AG09309 (cell line): Measurements from ENCODE around the gene WRAP73.

Experiments used
- DNase-seq: peaks from one replicate; pipeline ENCODE4 v3.0.0-alpha.2; 2010; ENCODE audit warnings: low read depth
- H3K4me3 ChIP-seq: 2 replicates; pipeline ENCODE4 v1.5.1; 2011; ENCODE audit warnings: mild to moderate bottlenecking, low read depth, low read length, moderate library complexity; ENCODE audit not compliant: control insufficient read depth
- TF ChIP-seq, protein P1 (sequence below): IDR thresholded peaks from 2 replicates; pipeline ENCODE4 v1.5.1; 2011; ENCODE audit warnings: mild to moderate bottlenecking, low read depth, low read length, inconsistent platforms; ENCODE audit not compliant: insufficient read depth, control insufficient read depth; ENCODE audit errors: missing control alignments

Gene WRAP73

DNA sequence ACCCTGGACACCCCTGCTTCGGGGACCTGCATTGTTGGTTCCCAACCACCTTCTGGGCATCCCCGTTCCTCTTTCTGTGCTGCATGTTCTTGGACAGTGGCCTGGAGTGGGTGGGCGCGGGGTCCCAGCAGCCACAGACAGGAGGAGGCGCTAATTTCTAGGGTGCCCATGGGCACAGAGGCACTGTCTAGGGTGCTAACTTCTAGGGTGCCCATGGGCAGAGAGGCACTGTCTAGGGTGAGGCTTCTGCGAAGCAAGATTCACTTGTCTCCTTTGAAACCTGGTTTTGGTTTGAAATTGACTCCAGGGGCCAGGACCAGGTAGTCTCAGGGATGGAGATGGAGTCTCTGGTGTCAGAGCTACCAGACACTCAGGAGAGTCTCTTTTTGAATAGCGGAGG is 37.8 kb downstream of the WRAP73 start:
- H3K4me3 ChIP-seq, result no peak overlapping the region
- DNase-seq, result no peak
- TF ChIP-seq, protein P1, sequence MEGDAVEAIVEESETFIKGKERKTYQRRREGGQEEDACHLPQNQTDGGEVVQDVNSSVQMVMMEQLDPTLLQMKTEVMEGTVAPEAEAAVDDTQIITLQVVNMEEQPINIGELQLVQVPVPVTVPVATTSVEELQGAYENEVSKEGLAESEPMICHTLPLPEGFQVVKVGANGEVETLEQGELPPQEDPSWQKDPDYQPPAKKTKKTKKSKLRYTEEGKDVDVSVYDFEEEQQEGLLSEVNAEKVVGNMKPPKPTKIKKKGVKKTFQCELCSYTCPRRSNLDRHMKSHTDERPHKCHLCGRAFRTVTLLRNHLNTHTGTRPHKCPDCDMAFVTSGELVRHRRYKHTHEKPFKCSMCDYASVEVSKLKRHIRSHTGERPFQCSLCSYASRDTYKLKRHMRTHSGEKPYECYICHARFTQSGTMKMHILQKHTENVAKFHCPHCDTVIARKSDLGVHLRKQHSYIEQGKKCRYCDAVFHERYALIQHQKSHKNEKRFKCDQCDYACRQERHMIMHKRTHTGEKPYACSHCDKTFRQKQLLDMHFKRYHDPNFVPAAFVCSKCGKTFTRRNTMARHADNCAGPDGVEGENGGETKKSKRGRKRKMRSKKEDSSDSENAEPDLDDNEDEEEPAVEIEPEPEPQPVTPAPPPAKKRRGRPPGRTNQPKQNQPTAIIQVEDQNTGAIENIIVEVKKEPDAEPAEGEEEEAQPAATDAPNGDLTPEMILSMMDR, result no peak

DNA sequence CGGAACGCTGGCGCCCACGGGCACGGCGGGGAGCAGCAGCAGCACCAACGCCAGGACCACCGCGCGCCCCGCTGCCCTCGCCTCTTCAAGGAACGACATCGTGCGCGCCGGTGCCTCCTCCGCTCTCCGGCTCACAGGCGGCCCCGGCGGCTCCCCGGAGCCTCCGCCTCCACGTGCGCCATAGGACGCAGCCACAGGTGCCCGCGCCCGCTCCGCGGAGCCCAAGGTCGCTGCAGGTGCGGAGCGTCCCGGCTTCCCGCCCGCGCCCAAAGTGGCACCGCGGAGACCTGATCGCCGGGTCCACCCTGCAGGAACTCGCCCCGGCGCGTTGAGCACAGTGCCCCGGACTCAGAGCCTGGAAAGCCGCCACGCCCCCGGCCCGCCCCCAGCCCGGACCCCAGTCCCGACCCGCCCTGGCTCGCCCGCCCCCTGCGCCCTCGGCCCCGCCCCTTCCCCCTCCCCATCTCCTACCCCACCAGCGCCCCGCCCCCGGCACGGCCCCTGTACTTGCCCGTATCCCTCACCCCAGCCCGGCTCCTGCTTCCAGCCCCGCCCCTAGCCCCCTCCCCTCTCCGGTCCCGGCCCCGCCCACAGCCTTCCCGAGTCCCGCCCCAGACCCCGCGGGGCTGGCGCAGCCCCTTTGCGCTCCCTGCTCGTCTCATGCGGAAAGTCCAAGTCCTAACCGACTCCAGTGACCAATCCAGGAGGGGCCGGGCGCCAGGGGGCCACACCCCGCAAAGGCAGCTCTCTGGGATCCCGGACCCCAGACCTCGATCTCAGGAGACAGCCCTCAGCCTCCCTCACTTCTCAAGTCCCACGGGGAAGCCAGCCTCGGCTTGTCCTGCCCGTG is 38.5 kb downstream of the WRAP73 start, which contains the start of gene MEGF6:
MEGF6 (minus strand) TSS at position 339 of the 850 bp plus-strand sequence; CDS start at position 99, 240 bp downstream.
- TF ChIP-seq, protein P1, result no peak
- no peak for DNase-seq
- no peak within 1 kb of the TSS for H3K4me3 ChIP-seq

DNA sequence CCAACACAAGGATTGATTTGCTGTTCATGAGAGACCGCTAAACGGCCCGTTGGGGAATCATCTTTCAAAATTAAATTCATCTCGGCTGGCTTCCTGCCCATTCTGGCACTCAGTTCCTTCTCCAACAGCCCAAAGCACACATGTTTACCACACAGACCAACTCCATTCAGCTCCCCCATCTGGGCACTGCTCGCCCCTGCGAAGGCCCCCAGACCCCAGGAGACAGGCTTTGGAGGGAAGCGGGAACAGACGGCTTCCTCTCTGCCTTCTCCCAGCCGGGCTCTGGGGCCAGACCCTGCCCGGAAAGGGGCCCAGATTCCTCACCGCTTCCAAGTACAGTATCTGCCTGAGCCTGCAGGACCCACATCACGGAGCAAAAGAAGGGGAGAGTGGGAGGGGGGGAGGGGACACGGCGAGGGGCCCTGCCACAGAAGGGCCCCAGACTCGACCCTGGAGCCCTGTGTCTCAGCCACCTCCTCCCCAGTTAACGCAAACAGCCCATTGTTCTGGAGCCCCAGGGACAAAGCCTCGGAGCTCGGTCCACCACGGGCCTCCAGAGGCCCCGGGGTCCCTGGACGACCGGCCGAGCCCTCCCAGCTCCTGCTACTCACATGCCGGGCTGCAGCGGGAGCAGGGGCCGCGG is 39.3 kb downstream of the WRAP73 start:
- DNase-seq, result no peak
- no peak overlapping the region for H3K4me3 ChIP-seq
- TF ChIP-seq, protein P1, result no peak

DNA sequence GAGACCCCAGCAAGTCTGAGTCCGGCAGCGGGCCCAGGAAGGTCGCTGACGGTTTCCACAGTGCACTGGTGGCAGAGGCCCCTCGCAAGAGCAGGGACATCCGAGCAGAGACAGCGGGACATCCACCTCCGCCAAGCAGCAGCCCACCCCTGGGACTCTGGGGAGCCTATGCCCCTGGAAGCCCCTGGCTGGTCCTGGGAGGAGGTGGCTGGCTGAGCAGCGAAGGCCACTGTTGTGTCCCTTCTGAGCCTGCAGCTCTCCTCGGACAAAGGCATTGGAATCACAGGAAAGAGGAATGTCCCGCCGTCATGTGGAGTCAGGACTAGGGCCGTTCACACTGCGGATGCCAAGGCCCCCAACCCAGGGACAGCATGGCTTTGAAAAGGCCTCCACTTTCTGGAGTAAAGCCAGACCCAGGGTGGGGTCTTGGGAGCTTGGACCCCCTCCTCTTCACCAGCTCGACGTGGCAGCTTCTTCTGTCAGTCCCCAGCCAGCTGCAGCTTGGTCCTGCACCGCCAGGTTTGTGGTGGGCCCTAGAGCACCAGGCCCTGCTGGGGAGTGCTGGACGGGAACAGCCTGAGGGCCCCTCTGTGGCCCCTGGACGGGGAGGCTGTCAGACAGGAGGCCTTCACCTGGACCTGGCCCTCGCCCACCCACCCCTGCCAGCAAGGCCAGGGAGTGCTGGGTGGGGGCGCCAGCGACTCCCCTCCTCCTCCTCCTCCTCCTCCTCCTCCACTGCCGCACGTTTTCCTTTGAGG is 40.0 kb downstream of the WRAP73 start:
- TF ChIP-seq, protein P1, result no peak
- H3K4me3 ChIP-seq, result no peak overlapping the region
- no peak for DNase-seq

DNA sequence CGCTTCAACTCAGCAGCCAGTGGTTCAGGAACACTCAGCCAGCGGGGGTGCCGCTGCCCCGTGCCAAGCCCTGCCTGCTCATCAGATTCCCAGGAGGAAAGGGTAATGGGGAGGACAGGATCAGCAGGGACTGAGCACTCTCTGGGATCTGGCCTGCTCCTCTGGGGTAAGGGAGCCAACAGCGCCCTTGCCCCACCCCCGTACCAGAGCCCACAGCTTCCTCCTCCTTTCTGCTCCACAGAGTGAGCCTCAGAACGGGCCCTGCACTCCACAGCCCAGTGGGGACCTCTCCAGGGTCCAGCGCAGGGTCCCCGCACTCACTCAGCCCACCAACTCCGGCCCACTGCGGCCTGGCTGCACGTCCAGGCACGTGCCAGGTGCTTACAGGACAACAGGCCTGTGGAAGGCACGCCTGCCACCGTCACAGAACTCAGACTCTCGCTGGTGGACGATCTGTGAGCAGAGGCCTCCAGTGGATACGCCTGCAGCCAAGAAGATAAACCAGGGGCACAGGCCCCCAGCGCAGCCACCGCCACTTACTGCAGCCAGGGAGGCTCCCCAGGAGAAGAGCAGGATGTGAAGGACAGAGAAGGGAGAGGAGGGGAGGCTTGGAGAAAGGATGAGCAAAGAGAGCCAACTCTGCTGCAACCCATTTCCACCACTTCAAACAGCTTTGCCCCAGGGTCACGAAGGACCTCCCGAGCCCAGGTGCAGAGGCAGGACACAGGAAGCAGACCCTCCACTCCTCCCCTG is 40.7 kb downstream of the WRAP73 start:
- DNase-seq, result no peak
- no peak overlapping the region for H3K4me3 ChIP-seq
- TF ChIP-seq, protein P1, result no peak

DNA sequence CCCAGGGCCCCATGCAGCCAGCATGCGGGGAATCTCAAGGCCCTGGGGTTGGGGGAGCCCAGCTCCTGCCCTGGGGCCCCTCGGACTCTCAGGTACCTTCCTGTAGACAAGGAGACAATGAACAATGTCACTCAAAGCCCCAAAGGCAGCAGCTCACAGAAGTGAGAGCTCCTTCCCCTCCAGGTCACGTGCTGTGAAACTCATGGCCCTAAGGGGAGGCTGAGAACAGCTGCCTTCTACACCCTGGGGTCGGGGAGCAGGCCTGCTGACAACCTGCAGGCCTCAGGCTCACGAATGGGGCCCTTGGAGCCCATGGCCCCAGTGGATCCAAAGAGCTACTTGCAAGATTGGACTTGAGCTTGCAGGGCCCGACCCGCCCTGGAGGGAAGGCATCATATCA is 41.7 kb downstream of the WRAP73 start:
- no peak overlapping the region for H3K4me3 ChIP-seq
- no peak for DNase-seq
- TF ChIP-seq, protein P1, result no peak
